HepG2 (cell line): ENCODE measurements around the gene GDF7. TPM values are rescaled to one million over a fixed set of nuclear protein-coding genes. Genes with fewer than 3 reads are reported as not detected.
"Not testable (repeated sequence)": the region's sequence is repeated elsewhere in the genome, so short reads cannot be mapped to it uniquely, and the experiment has no call there.

Experiments used
- BCL6 ChIP-seq: IDR thresholded peaks from 2 replicates; pipeline ENCODE4 v1.6.1; 2016; ENCODE audit warnings: missing genetic modification reagents, missing compliant biosample characterization
- CEBPB ChIP-seq: IDR thresholded peaks from 2 replicates; pipeline ENCODE4 v1.6.1; 2011; ENCODE audit warnings: low read depth, low read length, improper control_type of control experiment, borderline replicate concordance
- CEBPG ChIP-seq: IDR thresholded peaks from 2 replicates; pipeline ENCODE4 v1.6.1; 2016
- FOXA1 ChIP-seq, 2 experiments: fragments of 450-650 bp in 1 of 2; sonication (generic) in 1 of 2; formaldehyde crosslinking in 1 of 2; IDR thresholded peaks; 2 replicates each; pipeline versions ENCODE4 v1.4.0 to v1.6.1; 2016 to 2020; ENCODE audit warnings: missing genetic modification reagents in 1 of 2
- FOXA3 ChIP-seq: IDR thresholded peaks from 2 replicates; pipeline ENCODE4 v1.6.1; 2016; ENCODE audit warnings: missing genetic modification reagents, missing compliant biosample characterization
- GATAD2A ChIP-seq: IDR thresholded peaks from 2 replicates; pipeline ENCODE4 v1.6.1; 2016
- HDAC2 ChIP-seq: sonication (generic); formaldehyde crosslinking; IDR thresholded peaks from 2 replicates; pipeline ENCODE4 v1.4.0; 2020; ENCODE audit warnings: missing genetic modification reagents
- NCOA2 ChIP-seq: sonication (generic); formaldehyde crosslinking; IDR thresholded peaks from 2 replicates; pipeline ENCODE4 v1.8.0; 2022; ENCODE audit warnings: inconsistent platforms
- ONECUT2 ChIP-seq: sonication (generic); formaldehyde crosslinking; IDR thresholded peaks from 2 replicates; pipeline ENCODE4 v1.4.0; 2020; ENCODE audit warnings: missing genetic modification reagents
- PAXIP1 ChIP-seq: sonication (generic); formaldehyde crosslinking; conservative IDR thresholded peaks from 2 replicates; pipeline ENCODE4 v1.4.0; 2020; ENCODE audit warnings: mild to moderate bottlenecking, missing genetic modification reagents, moderate library complexity
- RERE ChIP-seq: IDR thresholded peaks from 2 replicates; pipeline ENCODE4 v1.6.1; 2016; ENCODE audit warnings: low read depth, missing genetic modification reagents, missing compliant biosample characterization
- RXRB ChIP-seq: IDR thresholded peaks from 2 replicates; pipeline ENCODE4 v1.6.1; 2016; ENCODE audit warnings: borderline replicate concordance, missing genetic modification reagents, missing compliant biosample characterization
- SIX1 ChIP-seq: sonication (generic); formaldehyde crosslinking; IDR thresholded peaks from 2 replicates; pipeline ENCODE4 v1.4.0; 2020; ENCODE audit warnings: missing genetic modification reagents, borderline replicate concordance
- SOX13 ChIP-seq, 3 experiments: fragments of 450-650 bp in 1 of 3; sonication (generic) in 1 of 3; formaldehyde crosslinking in 1 of 3; IDR thresholded peaks in 2 of 3; conservative IDR thresholded peaks in 1 of 3; 2 replicates each; pipeline versions ENCODE4 v1.5.0 to v1.6.1; 2016 to 2020; ENCODE audit warnings: antibody characterized with exemption in 1 of 3, mild to moderate bottlenecking in 1 of 3, missing compliant biosample characterization in 1 of 3, missing genetic modification reagents in 1 of 3, moderate library complexity in 1 of 3
- SOX5 ChIP-seq: IDR thresholded peaks from 2 replicates; pipeline ENCODE4 v1.6.1; 2016; ENCODE audit warnings: borderline replicate concordance
- TCF7 ChIP-seq: sonication (generic); IDR thresholded peaks from 2 replicates; pipeline ENCODE4 v1.6.1; 2016; ENCODE audit warnings: antibody characterized with exemption, low read depth
- THAP11 ChIP-seq: IDR thresholded peaks from 2 replicates; pipeline ENCODE4 v1.6.1; 2016; ENCODE audit warnings: missing biosample characterization, missing genetic modification reagents
- ZNF331 ChIP-seq: sonication (generic); formaldehyde crosslinking; IDR thresholded peaks from 2 replicates; pipeline ENCODE4 v1.4.0; 2020; ENCODE audit warnings: missing genetic modification reagents
- polyA plus RNA-seq, 8 experiments: library from polyadenylated mRNA; depleted of rRNA in 3 of 8; stranded (reverse) in 7 of 8; unstranded in 1 of 8; fragments of >200 nt; fragmentation: Illumina TruSeq in 4 of 8; extraction: Trizol in 4 of 8; gene quantifications; 2 replicates each; pipeline versions ENCODE4 v1.2.1 to v1.2.3, GENCODE V29; 2011 to 2016; ENCODE audit warnings: low read depth in 4 of 8, missing spikeins in 1 of 8, mixed read lengths in 1 of 8; ENCODE audit not compliant: insufficient read depth in 1 of 8
- total RNA-seq, 5 experiments: library from RNA; depleted of rRNA; stranded (reverse); fragments of >200 nt; fragmentation: Illumina TruSeq; extraction: Trizol; gene quantifications; 2 replicates each; pipeline ENCODE4 v1.2.3, GENCODE V29; 2016; ENCODE audit warnings: low read depth in 1 of 5

GDF7 gene
- total and polyA plus RNA-seq, 2 of the 13 experiments (the other 11 are each of a cell fraction or from before 2014, with no cell fraction given): 1.6 to 15.0 TPM

GRCh38 chr2:20713585-20713984 is 46.6 kb downstream of the GDF7 start (continued):
- 0 out of 2 replicates have a peak, but pooled peaks have one; percentile 32 for TF ChIP-seq RERE (CRISPR knock-in tag)
- peak; percentile 39; the same call in 1 of the 2 replicates for TF ChIP-seq SOX5
- peak; percentile 30; the same call in 1 of the 2 replicates for TF ChIP-seq RXRB
- TF ChIP-seq NCOA2 (CRISPR knock-in tag): peak; percentile 46; the same call in 1 of the 2 replicates
- not testable (repeated sequence) for TF ChIP-seq SOX13, FOXA1 (IDR thresholded peaks at IDR 0.05)
- TF ChIP-seq SOX13 (CRISPR knock-in tag; conservative IDR thresholded peaks at IDR 0.05 in 1 of 2, IDR thresholded peaks at IDR 0.05 in 1 of 2): peak in 1 of 2 experiments; percentile 49; a peak in 2 of 4 replicates
- 0 out of 2 replicates have a peak, but pooled peaks have one; percentile 19 for TF ChIP-seq HDAC2 (CRISPR knock-in tag)
- peak; percentile 41; the same call in 1 of the 2 replicates for TF ChIP-seq SIX1 (CRISPR knock-in tag)
- TF ChIP-seq ZNF331 (CRISPR knock-in tag): peak; percentile 13; the same call in 1 of the 2 replicates
- TF ChIP-seq TCF7: peak; percentile 75; the same call in 1 of the 2 replicates
- TF ChIP-seq CEBPB: peak; percentile 28; the same call in 1 of the 2 replicates
- TF ChIP-seq FOXA1 (CRISPR knock-in tag; IDR thresholded peaks at IDR 0.05): 0 out of 2 replicates have a peak, but pooled peaks have one; percentile 45
- peak; percentile 55; the same call in 1 of the 2 replicates for TF ChIP-seq ONECUT2
- TF ChIP-seq PAXIP1: peak; percentile 34
- peak; percentile 63 for TF ChIP-seq GATAD2A (CRISPR knock-in tag)
- peak; percentile 51; the same call in 1 of the 2 replicates for TF ChIP-seq FOXA3
- 0 out of 2 replicates have a peak, but pooled peaks have one; percentile 36 for TF ChIP-seq THAP11 (CRISPR knock-in tag)
- TF ChIP-seq CEBPG (CRISPR knock-in tag): peak; percentile 59
- TF ChIP-seq BCL6 (CRISPR knock-in tag): 0 out of 2 replicates have a peak, but pooled peaks have one; percentile 28
